NCI-H1436 treated with DMSO at 0.1 percent for 48 hours (cell line): Measurements from ENCODE around the gene ASCC1.
"Not testable (repeated sequence)": the region's sequence is repeated elsewhere in the genome, so short reads cannot be mapped to it uniquely, and the experiment has no call there.

ENCODE experiments used
- DNase-seq: peaks from one replicate; lab custom pipeline; 2025; lab: John Stamatoyannopoulos, UW

Gene ASCC1

GRCh38 chr10:72124989-72125388, 91.1 kb downstream of the ASCC1 start:
- DNase-seq: no peak

- DNase-seq: no peak
These were observed 91.7 kb downstream of the ASCC1 start for GRCh38 chr10:72124381-72124780.

GRCh38 chr10:72123616-72124015, 92.5 kb downstream of the ASCC1 start:
- no peak for DNase-seq

GRCh38 chr10:72122221-72122620, 93.9 kb downstream of the ASCC1 start:
- no peak for DNase-seq

- no peak for DNase-seq
These were observed 94.7 kb downstream of the ASCC1 start for GRCh38 chr10:72121389-72121788.

GRCh38 chr10:72116372-72116771, 99.7 kb downstream of the ASCC1 start:
- no peak for DNase-seq

GRCh38 chr10:72114706-72115450, 101.2 kb downstream of the ASCC1 start:
- no peak for DNase-seq

GRCh38 chr10:72110673-72111401, 105.2 kb downstream of the ASCC1 start:
- no peak for DNase-seq

- no peak for DNase-seq
These were observed 106.4 kb downstream of the ASCC1 start for GRCh38 chr10:72109636-72110157.

- no peak for DNase-seq
These were observed 107.0 kb downstream of the ASCC1 start for GRCh38 chr10:72108830-72109635.

- not testable (repeated sequence) for DNase-seq
These were observed 108.1 kb downstream of the ASCC1 start for GRCh38 chr10:72108004-72108370.

- no peak for DNase-seq
These were observed 108.6 kb downstream of the ASCC1 start for GRCh38 chr10:72107325-72108003.

GRCh38 chr10:72106896-72107295, 109.2 kb downstream of the ASCC1 start:
- DNase-seq: no peak

- no peak for DNase-seq
These were observed 109.8 kb downstream of the ASCC1 start for GRCh38 chr10:72106154-72106849.

GRCh38 chr10:72105710-72106109, 110.4 kb downstream of the ASCC1 start:
- DNase-seq: no peak

GRCh38 chr10:72105098-72105475, 111.0 kb downstream of the ASCC1 start:
- no peak for DNase-seq

- no peak for DNase-seq
These were observed 111.5 kb downstream of the ASCC1 start for GRCh38 chr10:72104472-72105097.

- no peak for DNase-seq
These were observed 116.5 kb downstream of the ASCC1 start for GRCh38 chr10:72099600-72099921.

GRCh38 chr10:72098836-72099599, 117.1 kb downstream of the ASCC1 start:
- DNase-seq: no peak

GRCh38 chr10:72098301-72098835, 117.7 kb downstream of the ASCC1 start:
- DNase-seq: no peak
